SK-N-SH (cell line): ENCODE results near the gene PNPLA1. TPM values are rescaled to one million over a fixed set of nuclear protein-coding genes. Genes with fewer than 3 reads are reported as not detected.
"Not testable (repeated sequence)": the region's sequence is repeated elsewhere in the genome, so short reads cannot be mapped to it uniquely, and the experiment has no call there.

Source experiments
- CTCF ChIA-PET: fragments of 300-600, 350-600 bp; formaldehyde crosslinking; extraction: SDS; loops from one replicate; lab custom pipeline; 2021; lab: Yijun Ruan, JAX
- POLR2A ChIA-PET: fragments of 350-600 bp; sonication (Branson Sonifier 250); formaldehyde crosslinking; extraction: SDS; loops from one replicate; lab custom pipeline; 2020; ENCODE audit warnings: antibody characterized with exemption, inconsistent platforms; lab: Yijun Ruan, JAX
- DNase-seq: peaks from one replicate; pipeline ENCODE4 v3.0.0; 2012
- H2AFZ ChIP-seq: fragments of 200-600 bp; sonication (generic); 2 replicates; pipeline ENCODE4 v1.8.1; 2016; ENCODE audit warnings: antibody characterized with exemption, mild to moderate bottlenecking, low read depth
- H3F3A ChIP-seq: fragments of 200-600 bp; sonication (generic); replicated peaks from 2 replicates; pipeline ENCODE3; 2016; ENCODE audit warnings: antibody characterized with exemption, mild to moderate bottlenecking; ENCODE audit not compliant: insufficient read depth
- H3K27ac ChIP-seq, 2 experiments: fragments of 200-500 bp in 1 of 2; fragments of 200-600 bp in 1 of 2; sonication (Bioruptor generic) in 1 of 2; sonication (generic), shearing (Covaris generic) in 1 of 2; 2 replicates each; pipeline versions ENCODE4 v1.5.1 to v1.6.1; 2014 to 2016; ENCODE audit warnings: low read depth in 2 of 2, inconsistent platforms in 1 of 2, low read length in 1 of 2, mild to moderate bottlenecking in 1 of 2, mixed read lengths in 1 of 2
- H3K27me3 ChIP-seq: fragments of 200-600 bp; sonication (generic), shearing (Covaris generic); 2 replicates; pipeline ENCODE4 v1.6.1; 2016; ENCODE audit warnings: mixed run types; ENCODE audit not compliant: insufficient read depth
- H3K36me3 ChIP-seq, 2 experiments: fragments of 200-500 bp in 1 of 2; fragments of 200-600 bp in 1 of 2; sonication (Bioruptor generic) in 1 of 2; sonication (generic) in 1 of 2; replicated peaks in 1 of 2; 2 replicates each; pipeline versions ENCODE3 to v1.5.1; 2014 to 2016; ENCODE audit warnings: low read length in 1 of 2, mild to moderate bottlenecking in 1 of 2; ENCODE audit not compliant: insufficient read depth in 2 of 2, control insufficient read depth in 1 of 2
- H3K4me1 ChIP-seq, 2 experiments: fragments of 200-500 bp in 1 of 2; fragments of 200-600 bp in 1 of 2; sonication (Bioruptor generic) in 1 of 2; sonication (generic), shearing (Covaris generic) in 1 of 2; 2 replicates each; pipeline versions ENCODE4 v1.5.1 to v1.6.1; 2014 to 2016; ENCODE audit warnings: low read depth in 1 of 2, low read length in 1 of 2, mixed run types in 1 of 2; ENCODE audit not compliant: insufficient read depth in 2 of 2, control insufficient read depth in 1 of 2
- H3K4me2 ChIP-seq: fragments of 200-600 bp; sonication (generic), shearing (Covaris generic); 2 replicates; pipeline ENCODE4 v1.6.1; 2017; ENCODE audit warnings: mixed run types
- H3K4me3 ChIP-seq, 2 experiments: fragments of 200-500 bp in 1 of 2; fragments of 200-600 bp in 1 of 2; sonication (Bioruptor generic) in 1 of 2; sonication (generic), shearing (Covaris generic) in 1 of 2; 2 replicates each; pipeline versions ENCODE4 v1.5.1 to v1.8.1; 2014 to 2016; ENCODE audit warnings: low read depth in 2 of 2, inconsistent platforms in 1 of 2, low read length in 1 of 2, mild to moderate bottlenecking in 1 of 2, mixed read lengths in 1 of 2, moderate library complexity in 1 of 2
- H3K79me2 ChIP-seq: fragments of 200-600 bp; sonication (generic); 2 replicates; pipeline ENCODE4 v1.8.1; 2017; ENCODE audit warnings: mild to moderate bottlenecking; ENCODE audit not compliant: insufficient read depth
- H3K9ac ChIP-seq: fragments of 200-600 bp; sonication (generic); 2 replicates; pipeline ENCODE4 v1.6.1; 2017; ENCODE audit warnings: mixed run types
- H3K9me2 ChIP-seq: fragments of 200-600 bp; sonication (generic); 2 replicates; pipeline ENCODE4 v1.6.1; 2017; ENCODE audit warnings: mixed run types
- H3K9me3 ChIP-seq: fragments of 200-600 bp; sonication (generic); 2 replicates; pipeline ENCODE4 v1.6.1; 2017; ENCODE audit warnings: mixed run types, mild to moderate bottlenecking, moderate library complexity
- H4K20me1 ChIP-seq: fragments of 200-600 bp; sonication (generic); 2 replicates; pipeline ENCODE4 v1.6.1; 2017; ENCODE audit warnings: mild to moderate bottlenecking, mixed run types; ENCODE audit not compliant: insufficient read depth
- CHD2 ChIP-seq: fragments of 150-350 bp; IDR thresholded peaks from 2 replicates; pipeline ENCODE4 v1.6.1; 2018; ENCODE audit warnings: low read length; ENCODE audit not compliant: partially characterized antibody
- EP300 ChIP-seq, 2 experiments: IDR thresholded peaks; 2 replicates each; pipeline versions ENCODE4 v1.4.0 to v1.6.1; 2012; ENCODE audit warnings: borderline replicate concordance in 1 of 2, low read depth in 1 of 2, low read length in 1 of 2
- EZH2phosphoT487 ChIP-seq: fragments of 200-600 bp; sonication (generic); IDR thresholded peaks from 2 replicates; pipeline ENCODE4 v1.6.1; 2017; ENCODE audit warnings: low read depth, mixed run types, mild to moderate bottlenecking, antibody characterized with exemption, moderate library complexity, borderline replicate concordance
- FOSL2 ChIP-seq: IDR thresholded peaks from 2 replicates; pipeline ENCODE4 v1.4.0; 2012; ENCODE audit warnings: low read depth, mild to moderate bottlenecking, moderate library complexity, borderline replicate concordance
- GATA2 ChIP-seq: sonication (generic); formaldehyde crosslinking; IDR thresholded peaks from 2 replicates; pipeline ENCODE4 v1.5.0; 2020; ENCODE audit warnings: mild to moderate bottlenecking, missing genetic modification reagents
- JUND ChIP-seq: IDR thresholded peaks from 2 replicates; pipeline ENCODE4 v1.4.0; 2012
- MEF2A ChIP-seq: IDR thresholded peaks from 2 replicates; pipeline ENCODE4 v1.4.0; 2012; ENCODE audit warnings: low read depth, borderline replicate concordance
- RAD21 ChIP-seq: IDR thresholded peaks from 2 replicates; pipeline ENCODE4 v1.6.1; 2012; ENCODE audit warnings: mild to moderate bottlenecking, low read length
- SMC3 ChIP-seq: IDR thresholded peaks from 2 replicates; pipeline ENCODE4 v1.6.1; 2012; ENCODE audit warnings: low read depth, low read length, improper control_type of control experiment
- TCF12 ChIP-seq: IDR thresholded peaks from 2 replicates; pipeline ENCODE4 v1.4.0; 2012
- YY1 ChIP-seq: IDR thresholded peaks from 2 replicates; pipeline ENCODE4 v1.4.0; 2012; ENCODE audit warnings: low read depth, mild to moderate bottlenecking
- WGBS: methylation state at CpG from one replicate; pipeline ENCODE4 v1.1.6; 2017; ENCODE audit warnings: low lambda C conversion rate; 5-methylcytosine and 5-hydroxymethylcytosine counted together
- polyA plus RNA-seq, 3 experiments: library from polyadenylated mRNA; depleted of rRNA; stranded (reverse); fragments of >200 nt; gene quantifications; 2 replicates each; pipeline ENCODE4 v1.2.3, GENCODE V29; 2012
- TF ChIP-seq, protein P1 (sequence below): IDR thresholded peaks from 2 replicates; pipeline ENCODE4 v1.4.0; 2012; ENCODE audit warnings: low read depth, borderline replicate concordance

PNPLA1 gene
- polyA plus RNA-seq, 1 of the 3 experiments (the other 2 are of a cell fraction), result not detected

DNA sequence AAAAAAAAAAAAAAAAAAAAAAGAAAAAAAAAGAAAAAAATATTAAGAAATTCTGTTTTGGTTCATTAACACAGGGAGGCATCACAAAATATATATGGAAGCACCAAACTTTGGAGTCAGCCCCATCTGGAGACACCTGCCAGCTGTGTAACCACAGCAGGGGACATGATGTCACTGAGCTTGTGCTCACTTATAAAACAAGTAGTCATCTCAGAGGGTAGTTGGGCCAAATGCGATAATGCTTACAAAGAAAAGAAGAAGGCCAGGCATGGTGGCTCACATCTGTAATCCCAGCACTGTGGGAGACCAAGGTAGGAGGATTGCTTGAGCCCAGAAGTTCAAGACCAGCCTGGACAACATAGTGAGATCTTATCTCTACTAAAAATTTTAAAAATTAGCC, 68.0 kb downstream of the PNPLA1 start:
- ChIA-PET POLR2A (no interaction called here), CTCF (interaction anchor here (2.1 kb wide), 1 partner anchor 310 kb away, joined by 4 read pairs; the partner anchor contains the start of gene MAPK14)
- no peaks in the 10 kb centered on the region for H4K20me1 ChIP-seq
- no peaks in the 10 kb centered on the region for H3K9me2 ChIP-seq
- no peak overlapping the region for H3K27ac ChIP-seq
- H3K4me2 ChIP-seq, result no peak overlapping the region
- 90% methylated on average over 1 of the region's 1 CpG for WGBS
- H3K27me3 ChIP-seq, result peaks cover 40% of the 10 kb centered on the region
- no peak for DNase-seq
- no peak overlapping the region for H3K4me3 ChIP-seq
- H2AFZ ChIP-seq, result no peak overlapping the region
- no peaks in the 10 kb centered on the region; a peak in 1 of 4 replicates for H3K4me1 ChIP-seq
- H3F3A ChIP-seq, result no peaks in the 10 kb centered on the region
- H3K79me2 ChIP-seq, result no peaks in the 10 kb centered on the region
- no peaks in the 10 kb centered on the region for H3K9me3 ChIP-seq
- TF ChIP-seq TCF12, result no peak
- TF ChIP-seq MEF2A, result no peak
- TF ChIP-seq EP300 (IDR thresholded peaks at IDR 0.05; ENCODE audit: borderline replicate concordance in 1 of 2, low read depth in 1 of 2, low read length in 1 of 2), result no peak
- no peaks in the 10 kb centered on the region for H3K36me3 ChIP-seq
- no peak overlapping the region for H3K9ac ChIP-seq

DNA sequence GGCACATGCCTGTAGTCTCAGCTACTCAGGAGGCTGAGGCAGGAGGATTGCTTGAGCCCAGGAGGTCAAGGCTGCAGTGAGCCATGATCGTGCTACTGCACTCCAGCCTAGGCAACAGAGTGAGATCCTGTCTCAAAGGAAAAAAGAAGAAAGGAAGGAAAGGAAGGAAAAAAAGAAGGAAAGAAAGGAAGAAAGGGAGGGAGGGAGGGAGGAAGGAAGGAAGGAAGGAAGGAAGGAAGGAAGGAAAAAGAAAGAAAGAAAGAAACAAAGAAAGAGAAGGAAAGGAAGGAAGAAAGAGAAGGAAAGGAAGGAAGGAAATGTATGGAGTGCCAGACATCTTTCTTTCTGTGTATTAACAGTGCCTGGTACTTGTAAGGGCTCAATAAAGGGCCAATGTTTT, 68.4 kb downstream of the PNPLA1 start:
- H3F3A ChIP-seq, H3K36me3 ChIP-seq, H3K4me1 ChIP-seq, H4K20me1 ChIP-seq, H2AFZ ChIP-seq, H3K9me2 ChIP-seq, H3K27ac ChIP-seq, H3K4me3 ChIP-seq, POLR2A ChIA-PET, DNase-seq, H3K4me2 ChIP-seq, H3K79me2 ChIP-seq, H3K9me3 ChIP-seq, H3K9ac ChIP-seq: not testable (repeated sequence)
- WGBS, result 71% methylated on average over 1 of the region's 1 CpG
- CTCF ChIA-PET, result interaction anchor here (2.1 kb wide), 1 partner anchor 311 kb away, joined by 4 read pairs; the partner anchor contains the start of gene MAPK14
- peaks cover 36% of the 10 kb centered on the region for H3K27me3 ChIP-seq

DNA sequence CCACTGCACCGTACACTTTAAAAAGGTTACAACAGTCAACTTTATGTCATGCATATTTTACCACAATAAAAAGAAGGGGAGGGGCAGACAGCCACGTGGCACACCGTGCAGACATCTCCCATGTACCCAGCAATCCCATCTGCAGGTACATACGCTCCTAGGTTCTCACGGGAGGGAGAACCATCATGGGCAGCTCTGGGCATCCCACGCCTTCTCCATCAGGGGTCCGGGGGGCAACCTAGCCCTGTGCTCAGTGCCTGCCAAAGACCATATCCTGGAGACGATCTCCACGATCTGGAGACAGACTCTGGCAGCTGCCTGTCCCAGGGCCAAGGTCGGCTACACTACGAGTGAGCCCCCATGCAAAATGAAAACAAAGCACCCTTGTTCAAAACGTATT, 69.3 kb downstream of the PNPLA1 start:
- WGBS, result 75% methylated on average over 10 of the region's 12 CpGs
- Histone ChIP-seq H3K27me3 (peaks cover 30% of the 10 kb centered on the region), H2AFZ (no peak overlapping the region), H3K9me2 (no peaks in the 10 kb centered on the region), H4K20me1 (no peaks in the 10 kb centered on the region), H3K9ac (no peak overlapping the region), H3K79me2 (no peaks in the 10 kb centered on the region), H3K4me3 (no peak overlapping the region), H3K9me3 (no peaks in the 10 kb centered on the region), H3K36me3 (no peaks in the 10 kb centered on the region), H3F3A (no peaks in the 10 kb centered on the region), H3K27ac (no peak overlapping the region), H3K4me2 (no peak overlapping the region), H3K4me1 (no peaks in the 10 kb centered on the region; a peak in 1 of 4 replicates)
- TF ChIP-seq RAD21 (no peak), JUND (no peak), FOSL2 (no peak), EZH2phosphoT487 (no peak), CHD2 (no peak), GATA2 (no peak), YY1 (no peak), TCF12 (no peak), SMC3 (no peak)
- TF ChIP-seq, protein P1, sequence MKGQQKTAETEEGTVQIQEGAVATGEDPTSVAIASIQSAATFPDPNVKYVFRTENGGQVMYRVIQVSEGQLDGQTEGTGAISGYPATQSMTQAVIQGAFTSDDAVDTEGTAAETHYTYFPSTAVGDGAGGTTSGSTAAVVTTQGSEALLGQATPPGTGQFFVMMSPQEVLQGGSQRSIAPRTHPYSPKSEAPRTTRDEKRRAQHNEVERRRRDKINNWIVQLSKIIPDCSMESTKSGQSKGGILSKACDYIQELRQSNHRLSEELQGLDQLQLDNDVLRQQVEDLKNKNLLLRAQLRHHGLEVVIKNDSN, result no peak
- ChIA-PET POLR2A (no interaction called here), CTCF (interaction anchor here (2.9 to 3.7 kb wide), 3 partner anchors 13 to 36 kb away, joined by 29 to 49 read pairs (median 42); no protein-coding TSS in a partner anchor)
- no peak for DNase-seq
